GM12872 (cell line): Measurements from ENCODE around the gene INMT.

Experiments used
- TF ChIP-seq, protein P1 (sequence below): IDR thresholded peaks from 3 replicates; pipeline ENCODE4 v1.5.1; 2011; ENCODE audit warnings: low read depth, mild to moderate bottlenecking, low read length, moderate library complexity; ENCODE audit not compliant: insufficient read depth

INMT gene

GRCh38 chr7:30707391-30708357 lies 44.3 kb upstream of the INMT start:
- TF ChIP-seq, protein P1, sequence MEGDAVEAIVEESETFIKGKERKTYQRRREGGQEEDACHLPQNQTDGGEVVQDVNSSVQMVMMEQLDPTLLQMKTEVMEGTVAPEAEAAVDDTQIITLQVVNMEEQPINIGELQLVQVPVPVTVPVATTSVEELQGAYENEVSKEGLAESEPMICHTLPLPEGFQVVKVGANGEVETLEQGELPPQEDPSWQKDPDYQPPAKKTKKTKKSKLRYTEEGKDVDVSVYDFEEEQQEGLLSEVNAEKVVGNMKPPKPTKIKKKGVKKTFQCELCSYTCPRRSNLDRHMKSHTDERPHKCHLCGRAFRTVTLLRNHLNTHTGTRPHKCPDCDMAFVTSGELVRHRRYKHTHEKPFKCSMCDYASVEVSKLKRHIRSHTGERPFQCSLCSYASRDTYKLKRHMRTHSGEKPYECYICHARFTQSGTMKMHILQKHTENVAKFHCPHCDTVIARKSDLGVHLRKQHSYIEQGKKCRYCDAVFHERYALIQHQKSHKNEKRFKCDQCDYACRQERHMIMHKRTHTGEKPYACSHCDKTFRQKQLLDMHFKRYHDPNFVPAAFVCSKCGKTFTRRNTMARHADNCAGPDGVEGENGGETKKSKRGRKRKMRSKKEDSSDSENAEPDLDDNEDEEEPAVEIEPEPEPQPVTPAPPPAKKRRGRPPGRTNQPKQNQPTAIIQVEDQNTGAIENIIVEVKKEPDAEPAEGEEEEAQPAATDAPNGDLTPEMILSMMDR: no peak

GRCh38 chr7:30708412-30708811 lies 43.5 kb upstream of the INMT start:
- TF ChIP-seq, protein P1: no peak

DNA sequence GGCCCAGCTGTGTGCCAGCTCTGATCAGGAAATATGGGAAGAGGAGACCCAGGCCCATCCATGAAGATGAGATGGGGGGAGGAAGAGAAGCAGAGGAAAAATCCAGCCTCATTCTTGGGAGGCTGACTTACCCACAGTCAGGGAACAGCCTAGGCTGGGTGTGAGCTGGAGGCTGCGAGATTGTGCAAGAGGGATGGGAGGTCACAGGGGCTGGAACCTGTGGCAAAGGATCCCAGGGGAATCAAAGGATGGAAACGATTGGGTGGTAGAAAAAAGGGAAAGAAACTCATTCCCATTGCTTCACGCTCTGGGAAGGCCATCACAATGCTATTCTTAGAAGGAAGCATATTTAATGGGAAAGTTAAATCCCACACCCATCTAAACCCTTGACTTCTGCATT lies 43.0 kb upstream of the INMT start:
- TF ChIP-seq, protein P1: no peak

GRCh38 chr7:30709549-30709948 lies 42.4 kb upstream of the INMT start:
- TF ChIP-seq, protein P1: no peak

GRCh38 chr7:30710669-30711068 lies 41.3 kb upstream of the INMT start:
- TF ChIP-seq, protein P1: no peak

DNA sequence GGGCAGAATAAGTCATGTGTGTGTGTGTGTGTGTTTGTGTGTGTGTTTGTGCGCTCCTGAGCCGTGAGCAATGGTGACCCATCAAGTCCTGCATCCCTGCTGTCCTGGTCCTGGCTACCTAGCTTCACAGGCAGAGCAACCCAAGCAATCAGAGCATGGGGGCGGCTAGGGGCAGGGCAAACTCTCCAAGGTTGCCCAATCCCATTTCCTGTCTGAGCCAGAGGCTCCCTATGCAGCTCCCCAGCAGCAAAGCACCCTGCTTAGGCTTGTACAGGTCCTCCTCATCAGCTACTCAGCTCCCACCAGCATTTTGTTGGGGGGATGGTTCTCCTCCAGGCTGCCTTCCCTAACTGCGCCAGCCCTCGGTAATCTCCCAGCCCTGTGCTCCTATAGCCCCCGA lies 38.5 kb upstream of the INMT start:
- TF ChIP-seq, protein P1: no peak

GRCh38 chr7:30714129-30714528 lies 37.8 kb upstream of the INMT start:
- TF ChIP-seq, protein P1: no peak
